Uterus (tissue), 4 donors: Measurements from ENCODE around the gene GBP2. TPM values are rescaled to one million over a fixed set of nuclear protein-coding genes. Genes with fewer than 3 reads are reported as not detected.

ENCODE experiments used
- DNase-seq, 2 donors: peaks; one replicate each; pipeline ENCODE4 v3.0.0-alpha.2; 2019 to 2020
- H3K27ac ChIP-seq, 2 donors: fragments of 200-600 bp; sonication (generic); 1 replicate in 1 of 2; 2 replicates in 1 of 2; pipeline ENCODE4 v1.5.1; 2016 to 2018
- H3K27me3 ChIP-seq, 2 donors: fragments of 200-600 bp; sonication (generic); one replicate each; pipeline ENCODE4 v1.5.1; 2018 to 2019; ENCODE audit warnings: control low read depth in 1 of 2
- H3K36me3 ChIP-seq, 2 donors: fragments of 200-600 bp; sonication (generic); one replicate each; pipeline ENCODE4 v1.5.1; 2019; ENCODE audit warnings: control low read depth in 1 of 2
- H3K4me1 ChIP-seq, 2 donors: fragments of 200-600 bp; sonication (generic); one replicate each; pipeline ENCODE4 v1.5.1; 2018 to 2019; ENCODE audit warnings: control low read depth in 1 of 2
- H3K4me3 ChIP-seq, 2 donors: fragments of 200-600 bp; sonication (generic); 1 replicate in 1 of 2; 2 replicates in 1 of 2; pipeline ENCODE4 v1.5.1; 2018 to 2019; ENCODE audit warnings: mild to moderate bottlenecking in 1 of 2
- H3K9me3 ChIP-seq, 2 donors: fragments of 200-600 bp; sonication (generic); one replicate each; pipeline ENCODE4 v1.5.1; 2019; ENCODE audit warnings: control low read depth in 1 of 2
- POLR2A ChIP-seq, 2 donors: fragments of 450-650 bp; IDR thresholded peaks; one replicate each; pipeline ENCODE4 v1.6.1; 2016; ENCODE audit warnings: antibody characterized with exemption in 2 of 2, mild to moderate bottlenecking in 1 of 2, moderate library complexity in 1 of 2
- intact Hi-C: fragments of 100-400 bp; cut with DNase I; formaldehyde crosslinking; loops from one replicate; pipeline ENCODE4 v1.15.1; 2023; ENCODE audit warnings: low total_unique reads
- total RNA-seq, 4 donors: library from RNA; depleted of rRNA in 3 of 4; stranded (reverse); fragments of >200 nt in 3 of 4; gene quantifications; one replicate each; pipeline versions ENCODE4 v1.1.0 to v1.2.4, GENCODE V29; 2014 to 2023
- TF ChIP-seq, protein P1 (sequence below), 4 experiments: fragments of 200-600 bp in 2 of 4; fragments of 450-650 bp in 2 of 4; sonication (generic) in 2 of 4; IDR thresholded peaks; one replicate each; pipeline ENCODE4 v1.5.1; 2016 to 2019; ENCODE audit warnings: antibody characterized with exemption in 4 of 4, mild to moderate bottlenecking in 2 of 4, moderate library complexity in 1 of 4
- donor health status: DM: yes; HTN: yes; CAD: no.

GBP2 gene
- total RNA-seq, 4 donors from 2014 or later = 18.4 to 95.0 (median 50.5) TPM

DNA sequence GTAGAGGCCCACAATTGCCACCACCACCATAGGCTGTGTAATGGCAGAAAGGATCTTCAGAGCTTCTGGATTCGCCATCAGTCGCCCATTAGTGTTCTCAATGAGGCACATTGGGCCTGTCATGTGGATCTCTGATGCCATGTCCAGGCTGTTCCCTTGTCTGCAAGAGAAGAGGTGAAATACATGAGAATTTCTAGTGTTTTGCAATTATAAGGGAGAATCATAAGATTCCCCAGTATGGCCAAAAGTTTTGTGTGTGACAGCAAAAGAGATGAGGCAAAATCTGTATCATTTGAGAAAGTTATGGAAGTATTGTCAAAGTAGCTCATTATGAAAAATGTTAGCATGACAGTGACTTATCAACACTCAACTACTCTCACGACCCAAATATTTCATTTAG is 62.8 kb downstream of the GBP2 start:
- Histone ChIP-seq H3K36me3 (no peaks in the 10 kb centered on the region), H3K9me3 (no peaks in the 10 kb centered on the region), H3K4me1 (peaks cover 0 to 13% of the 10 kb centered on the region in 2 donors), H3K27me3 (no peaks in the 10 kb centered on the region), H3K4me3 (peak overlapping the region in 1 of 2 donors; percentile 49), H3K27ac (peak overlapping the region; percentile 91 to 98)
- DNase-seq = no peak
- no peak for TF ChIP-seq POLR2A (IDR thresholded peaks at IDR 0.05)
- TF ChIP-seq, protein P1, sequence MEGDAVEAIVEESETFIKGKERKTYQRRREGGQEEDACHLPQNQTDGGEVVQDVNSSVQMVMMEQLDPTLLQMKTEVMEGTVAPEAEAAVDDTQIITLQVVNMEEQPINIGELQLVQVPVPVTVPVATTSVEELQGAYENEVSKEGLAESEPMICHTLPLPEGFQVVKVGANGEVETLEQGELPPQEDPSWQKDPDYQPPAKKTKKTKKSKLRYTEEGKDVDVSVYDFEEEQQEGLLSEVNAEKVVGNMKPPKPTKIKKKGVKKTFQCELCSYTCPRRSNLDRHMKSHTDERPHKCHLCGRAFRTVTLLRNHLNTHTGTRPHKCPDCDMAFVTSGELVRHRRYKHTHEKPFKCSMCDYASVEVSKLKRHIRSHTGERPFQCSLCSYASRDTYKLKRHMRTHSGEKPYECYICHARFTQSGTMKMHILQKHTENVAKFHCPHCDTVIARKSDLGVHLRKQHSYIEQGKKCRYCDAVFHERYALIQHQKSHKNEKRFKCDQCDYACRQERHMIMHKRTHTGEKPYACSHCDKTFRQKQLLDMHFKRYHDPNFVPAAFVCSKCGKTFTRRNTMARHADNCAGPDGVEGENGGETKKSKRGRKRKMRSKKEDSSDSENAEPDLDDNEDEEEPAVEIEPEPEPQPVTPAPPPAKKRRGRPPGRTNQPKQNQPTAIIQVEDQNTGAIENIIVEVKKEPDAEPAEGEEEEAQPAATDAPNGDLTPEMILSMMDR (IDR thresholded peaks at IDR 0.05) = no peak
- intact Hi-C loops = no loop called here

- no peak for DNase-seq
- intact Hi-C loops = no loop called here
Measured at GRCh38 chr1:89060091-89060490, 65.8 kb downstream of the GBP2 start.

More at GRCh38 chr1:89060091-89060490, 65.8 kb downstream of the GBP2 start:
- peaks cover 0 to 13% of the 10 kb centered on the region in 2 donors for H3K4me1 ChIP-seq
- H3K27me3 ChIP-seq = no peaks in the 10 kb centered on the region
- no peaks in the 10 kb centered on the region for H3K36me3 ChIP-seq
- no peak overlapping the region for H3K27ac ChIP-seq
- H3K4me3 ChIP-seq = no peak overlapping the region
- H3K9me3 ChIP-seq = no peaks in the 10 kb centered on the region
- TF ChIP-seq, protein P1 (IDR thresholded peaks at IDR 0.05) = no peak
- TF ChIP-seq POLR2A (IDR thresholded peaks at IDR 0.05) = no peak

Other genes with a start within 250 kb of the GBP2 start
- gene GTF2B, start 234.5 kb downstream of the GBP2 start, total RNA-seq = 10 to 100 TPM; 21.5 to 63.2 (median 42.0) TPM
- gene KYAT3, start 133.5 kb downstream of the GBP2 start, total RNA-seq = 10 to 100 TPM in 3 of 4 donors, 1 to 10 TPM in 1; 8.5 to 36.3 (median 27.8) TPM
- gene RBMXL1, start 133.5 kb downstream of the GBP2 start, total RNA-seq = 10 to 100 TPM; 20.0 to 27.1 (median 22.5) TPM
- gene GBP3, start 103.2 kb downstream of the GBP2 start, total RNA-seq = 10 to 100 TPM; 11.2 to 38.6 (median 20.5) TPM
- gene GBP1, start 60.9 kb downstream of the GBP2 start, total RNA-seq = 10 to 100 TPM; 57.9 to 86.6 (median 78.5) TPM
- not detected for gene GBP7, start 49.9 kb upstream of the GBP2 start, total RNA-seq
- 10 to 100 TPM; 11.1 to 99.4 (median 18.3) TPM for gene GBP4, start 72.8 kb upstream of the GBP2 start, total RNA-seq
- 1 to 10 TPM in 1 of 4 donors, under 1 TPM in 2, not detected in 1; 0.26 to 1.6 (median 0.83) TPM for gene GBP5, start 146.7 kb upstream of the GBP2 start, total RNA-seq
- gene GBP6, start 237.9 kb upstream of the GBP2 start, total RNA-seq = not detected